ENCODE measurements around the gene ROBO2.

Gene ROBO2

GRCh38 chr3:77236118-77236517 lies 196.2 kb downstream of the ROBO2 start:
- TF ChIP-seq CTCF (IDR thresholded peaks at IDR 0.05; ENCODE audit: insufficient read depth, low read length): no peak
- no peak for TF ChIP-seq REST (IDR thresholded peaks at IDR 0.05; ENCODE audit: insufficient replicate concordance, low read depth)
- no peak for TF ChIP-seq GABPA (IDR thresholded peaks at IDR 0.05; ENCODE audit: low read depth)
- no peak for TF ChIP-seq SPI1 (IDR thresholded peaks at IDR 0.05; ENCODE audit: borderline replicate concordance, low read depth)
- TF ChIP-seq POLR2AphosphoS5 (IDR thresholded peaks at IDR 0.05; ENCODE audit: low read depth): no peak
- Histone ChIP-seq H3K4me3 (replicated peaks; ENCODE audit: insufficient read depth, low read length) (no peak overlapping the region), H3K27me3 (ENCODE audit: insufficient read depth, poor library complexity, severe bottlenecking) (no peaks in the 10 kb centered on the region), H3K27ac (replicated peaks) (no peak overlapping the region)
- no peak for DNase-seq (ENCODE audit: low read depth in 1 of 2, low spot score in 1 of 2)

- DNase-seq (ENCODE audit: low read depth in 1 of 2, low spot score in 1 of 2): no peak
- Histone ChIP-seq H3K4me3 (replicated peaks; ENCODE audit: insufficient read depth, low read length) (no peak overlapping the region), H3K27me3 (ENCODE audit: insufficient read depth, poor library complexity, severe bottlenecking) (no peaks in the 10 kb centered on the region), H3K27ac (replicated peaks) (no peak overlapping the region)
- no peak for TF ChIP-seq CTCF (IDR thresholded peaks at IDR 0.05; ENCODE audit: insufficient read depth, low read length)
- TF ChIP-seq SPI1 (IDR thresholded peaks at IDR 0.05; ENCODE audit: borderline replicate concordance, low read depth): no peak
Observed at GRCh38 chr3:77240072-77240650, 200.3 kb downstream of the ROBO2 start.

GRCh38 chr3:77242371-77242770 lies 202.5 kb downstream of the ROBO2 start:
- H3K27ac ChIP-seq (replicated peaks): no peak overlapping the region
- DNase-seq (ENCODE audit: low read depth in 1 of 2, low spot score in 1 of 2): no peak
- TF ChIP-seq GABPA (IDR thresholded peaks at IDR 0.05; ENCODE audit: low read depth): no peak
- no peak for TF ChIP-seq SPI1 (IDR thresholded peaks at IDR 0.05; ENCODE audit: borderline replicate concordance, low read depth)
- no peak for TF ChIP-seq POLR2AphosphoS5 (IDR thresholded peaks at IDR 0.05; ENCODE audit: low read depth)
- no peak for TF ChIP-seq CTCF (IDR thresholded peaks at IDR 0.05; ENCODE audit: insufficient read depth, low read length)
- TF ChIP-seq REST (IDR thresholded peaks at IDR 0.05; ENCODE audit: insufficient replicate concordance, low read depth): no peak

GRCh38 chr3:77244981-77245380 lies 205.1 kb downstream of the ROBO2 start:
- no peaks in the 10 kb centered on the region for H3K27me3 ChIP-seq (ENCODE audit: insufficient read depth, poor library complexity, severe bottlenecking)
- no peak overlapping the region for H3K4me3 ChIP-seq (replicated peaks; ENCODE audit: insufficient read depth, low read length)
- DNase-seq (ENCODE audit: low read depth in 1 of 2, low spot score in 1 of 2): no peak
- no peak for TF ChIP-seq CTCF (IDR thresholded peaks at IDR 0.05; ENCODE audit: insufficient read depth, low read length)
- no peak for TF ChIP-seq GABPA (IDR thresholded peaks at IDR 0.05; ENCODE audit: low read depth)
- no peak for TF ChIP-seq SPI1 (IDR thresholded peaks at IDR 0.05; ENCODE audit: borderline replicate concordance, low read depth)
- no peak for TF ChIP-seq REST (IDR thresholded peaks at IDR 0.05; ENCODE audit: insufficient replicate concordance, low read depth)
- TF ChIP-seq POLR2AphosphoS5 (IDR thresholded peaks at IDR 0.05; ENCODE audit: low read depth): no peak
- H3K27ac ChIP-seq (replicated peaks): no peak overlapping the region

More at GRCh38 chr3:77242371-77242770, 202.5 kb downstream of the ROBO2 start:
- H3K27me3 ChIP-seq (ENCODE audit: insufficient read depth, poor library complexity, severe bottlenecking): no peaks in the 10 kb centered on the region
- no peak overlapping the region for H3K4me3 ChIP-seq (replicated peaks; ENCODE audit: insufficient read depth, low read length)
